Measurements from ENCODE around the gene KATNB1. TPM values are rescaled to one million over a fixed set of nuclear protein-coding genes. Genes with fewer than 3 reads are reported as not detected.

Gene KATNB1
- total RNA-seq, 1 donor: 23.7 TPM

DNA sequence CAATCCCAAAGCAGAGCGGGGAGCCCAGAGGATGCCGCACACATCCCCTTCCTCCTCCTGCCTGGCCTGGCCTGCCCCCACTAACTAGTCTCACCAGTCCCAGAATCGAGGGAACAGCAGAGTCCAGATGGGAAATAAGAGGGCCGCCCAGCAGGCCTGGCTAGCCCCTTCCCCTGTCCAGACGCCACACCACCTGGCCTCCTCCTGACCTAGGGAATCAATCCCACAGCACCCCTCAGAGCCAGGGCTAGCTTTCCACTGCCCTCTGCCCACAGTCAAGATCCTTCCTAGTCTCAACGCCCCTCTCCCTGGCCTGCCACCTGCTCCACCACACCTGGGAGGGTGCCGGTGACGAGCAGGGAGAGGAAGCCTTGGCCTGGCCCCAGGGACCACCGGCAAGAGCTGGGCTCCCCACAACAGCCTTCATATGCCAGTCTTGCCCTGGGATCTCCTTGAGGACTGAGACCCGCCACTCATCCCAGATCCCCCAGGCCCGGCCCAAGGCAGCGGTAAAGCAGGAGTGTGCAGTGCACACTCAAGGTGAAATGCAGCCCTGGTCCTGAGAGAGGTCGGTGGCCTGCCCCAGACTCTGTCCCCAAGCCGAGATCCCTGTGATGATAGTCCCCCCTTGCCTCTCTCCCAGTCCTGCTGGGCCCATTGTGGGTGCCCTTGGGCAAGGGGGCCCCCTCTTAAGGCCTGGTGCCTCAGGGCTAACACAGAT lies 27.9 kb downstream of the KATNB1 start:
- TF ChIP-seq, protein P1, sequence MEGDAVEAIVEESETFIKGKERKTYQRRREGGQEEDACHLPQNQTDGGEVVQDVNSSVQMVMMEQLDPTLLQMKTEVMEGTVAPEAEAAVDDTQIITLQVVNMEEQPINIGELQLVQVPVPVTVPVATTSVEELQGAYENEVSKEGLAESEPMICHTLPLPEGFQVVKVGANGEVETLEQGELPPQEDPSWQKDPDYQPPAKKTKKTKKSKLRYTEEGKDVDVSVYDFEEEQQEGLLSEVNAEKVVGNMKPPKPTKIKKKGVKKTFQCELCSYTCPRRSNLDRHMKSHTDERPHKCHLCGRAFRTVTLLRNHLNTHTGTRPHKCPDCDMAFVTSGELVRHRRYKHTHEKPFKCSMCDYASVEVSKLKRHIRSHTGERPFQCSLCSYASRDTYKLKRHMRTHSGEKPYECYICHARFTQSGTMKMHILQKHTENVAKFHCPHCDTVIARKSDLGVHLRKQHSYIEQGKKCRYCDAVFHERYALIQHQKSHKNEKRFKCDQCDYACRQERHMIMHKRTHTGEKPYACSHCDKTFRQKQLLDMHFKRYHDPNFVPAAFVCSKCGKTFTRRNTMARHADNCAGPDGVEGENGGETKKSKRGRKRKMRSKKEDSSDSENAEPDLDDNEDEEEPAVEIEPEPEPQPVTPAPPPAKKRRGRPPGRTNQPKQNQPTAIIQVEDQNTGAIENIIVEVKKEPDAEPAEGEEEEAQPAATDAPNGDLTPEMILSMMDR (IDR thresholded peaks at IDR 0.05; ENCODE audit: insufficient read depth, low read length): no peak
- H3K4me3 ChIP-seq (ENCODE audit: low read depth, low read length): no peak overlapping the region
- DNase-seq (ENCODE audit: low read depth): no peak

DNA sequence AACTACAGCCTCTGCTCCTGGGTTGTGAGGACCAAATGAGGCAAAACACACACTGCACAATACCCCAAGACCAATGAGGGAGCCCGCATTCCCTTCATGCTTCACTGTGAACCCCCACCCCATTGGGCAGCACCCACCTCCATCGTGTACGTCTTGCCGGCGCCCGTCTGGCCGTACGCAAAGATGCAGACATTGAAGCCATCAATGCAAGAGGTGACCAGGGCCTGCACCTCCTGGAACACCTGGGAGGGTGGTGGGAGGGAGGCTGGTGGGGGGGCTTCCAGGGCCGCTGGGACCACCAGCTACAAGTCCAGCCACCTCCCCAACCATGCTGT lies 28.4 kb downstream of the KATNB1 start:
- no peak for DNase-seq (ENCODE audit: low read depth)
- TF ChIP-seq, protein P1 (IDR thresholded peaks at IDR 0.05; ENCODE audit: insufficient read depth, low read length): no peak
- H3K4me3 ChIP-seq (ENCODE audit: low read depth, low read length): no peak overlapping the region

GRCh38 chr16:57764341-57765159 lies 29.0 kb downstream of the KATNB1 start:
- TF ChIP-seq, protein P1 (IDR thresholded peaks at IDR 0.05; ENCODE audit: insufficient read depth, low read length): no peak
- H3K4me3 ChIP-seq (ENCODE audit: low read depth, low read length): no peak overlapping the region
- DNase-seq (ENCODE audit: low read depth): peak; percentile 68

GRCh38 chr16:57765160-57765728 lies 29.7 kb downstream of the KATNB1 start:
- DNase-seq (ENCODE audit: low read depth): no peak
- H3K4me3 ChIP-seq (ENCODE audit: low read depth, low read length): no peak overlapping the region
- TF ChIP-seq, protein P1 (IDR thresholded peaks at IDR 0.05; ENCODE audit: insufficient read depth, low read length): no peak

GRCh38 chr16:57766714-57767348 lies 31.3 kb downstream of the KATNB1 start:
- TF ChIP-seq, protein P1 (IDR thresholded peaks at IDR 0.05; ENCODE audit: insufficient read depth, low read length): no peak
- DNase-seq (ENCODE audit: low read depth): no peak

DNA sequence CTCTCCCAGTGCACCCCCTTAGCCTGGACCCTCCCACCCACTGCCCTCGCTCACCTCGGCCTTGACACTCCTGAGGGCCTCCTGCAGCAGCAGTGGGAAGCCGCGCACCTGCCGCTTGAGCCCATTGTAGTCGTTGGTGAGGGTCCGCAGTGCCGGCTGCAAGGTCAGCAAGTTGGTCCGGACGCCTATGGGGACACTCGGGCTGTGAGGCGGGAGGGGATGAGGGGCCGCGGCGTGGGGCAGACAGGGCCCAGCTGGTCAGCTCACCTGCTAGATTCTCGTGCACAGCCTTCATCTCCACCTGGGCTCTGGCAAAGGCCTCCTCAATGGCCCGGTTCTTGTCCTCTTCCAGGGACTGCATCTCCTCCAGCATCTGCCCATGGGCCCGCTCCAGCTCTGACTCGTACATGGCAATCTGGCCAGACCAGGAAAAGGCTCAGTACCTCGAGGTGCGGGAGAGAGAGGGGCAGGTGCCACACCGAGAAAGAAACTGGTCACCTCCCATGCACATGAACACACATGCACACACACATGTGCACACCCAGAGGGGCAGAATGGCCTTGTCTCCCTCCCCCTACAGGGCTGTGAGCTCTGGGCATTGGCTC lies 34.1 kb downstream of the KATNB1 start:
- TF ChIP-seq, protein P1 (IDR thresholded peaks at IDR 0.05; ENCODE audit: insufficient read depth, low read length): no peak
- no peak for DNase-seq (ENCODE audit: low read depth)
- H3K4me3 ChIP-seq (ENCODE audit: low read depth, low read length): no peak overlapping the region

More at GRCh38 chr16:57766714-57767348, 31.3 kb downstream of the KATNB1 start:
- H3K4me3 ChIP-seq (ENCODE audit: low read depth, low read length): no peak overlapping the region
